ENCODE measurements around the gene PEPD. TPM values are rescaled to one million over a fixed set of nuclear protein-coding genes. Genes with fewer than 3 reads are reported as not detected.

The PEPD gene
- polyA plus RNA-seq, 4 donors: 159 to 1,330 (median 491) TPM

DNA sequence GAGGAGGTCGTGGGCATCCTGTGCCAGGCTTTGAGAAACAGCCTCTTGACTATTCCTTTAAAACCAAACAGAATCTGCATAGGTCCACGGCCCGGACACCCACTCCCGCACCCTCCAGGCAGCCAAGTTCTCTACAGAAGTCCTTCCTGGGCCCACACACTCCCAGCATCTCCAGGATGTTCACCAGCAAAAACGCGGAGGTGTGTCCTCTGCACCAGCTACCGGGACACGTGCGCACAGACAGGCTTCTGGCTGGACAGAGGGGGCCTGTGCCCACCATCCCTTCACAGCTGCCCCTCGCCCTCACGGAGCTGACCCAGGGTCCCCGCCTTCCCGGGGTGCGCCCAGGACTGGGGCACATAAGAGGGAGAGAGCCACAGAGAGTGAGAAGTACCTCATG, 103.8 kb downstream of the PEPD start:
- Histone ChIP-seq H3K27ac (ENCODE audit: low read depth in 1 of 3, low read length in 2 of 3) (no peak overlapping the region), H3K4me1 (ENCODE audit: control insufficient read depth in 3 of 3, insufficient read depth in 2 of 3, low read depth in 1 of 3, low read length in 2 of 3) (peaks cover 0 to 4% (median 0%) of the 10 kb centered on the region in 3 donors), H3K27me3 (ENCODE audit: control insufficient read depth in 3 of 3, insufficient read depth in 3 of 3, low read length in 3 of 3) (no peaks in the 10 kb centered on the region), H3K9me3 (ENCODE audit: control insufficient read depth in 2 of 2, insufficient read depth in 1 of 2, low read depth in 1 of 2, low read length in 1 of 2) (no peaks in the 10 kb centered on the region), H3K4me3 (ENCODE audit: low read depth in 1 of 3, low read length in 3 of 3) (no peak overlapping the region), H3K36me3 (ENCODE audit: control insufficient read depth in 3 of 3, insufficient read depth in 2 of 3, low read depth in 1 of 3, low read length in 3 of 3) (peaks cover 0 to 28% (median 2%) of the 10 kb centered on the region in 3 donors)
- DNase-seq (no peak), FAIRE-seq (no peak)
- WGBS, 3 donors: 89 to 95% (median 93%) methylated on average over 14 of the region's 14 CpGs

DNA sequence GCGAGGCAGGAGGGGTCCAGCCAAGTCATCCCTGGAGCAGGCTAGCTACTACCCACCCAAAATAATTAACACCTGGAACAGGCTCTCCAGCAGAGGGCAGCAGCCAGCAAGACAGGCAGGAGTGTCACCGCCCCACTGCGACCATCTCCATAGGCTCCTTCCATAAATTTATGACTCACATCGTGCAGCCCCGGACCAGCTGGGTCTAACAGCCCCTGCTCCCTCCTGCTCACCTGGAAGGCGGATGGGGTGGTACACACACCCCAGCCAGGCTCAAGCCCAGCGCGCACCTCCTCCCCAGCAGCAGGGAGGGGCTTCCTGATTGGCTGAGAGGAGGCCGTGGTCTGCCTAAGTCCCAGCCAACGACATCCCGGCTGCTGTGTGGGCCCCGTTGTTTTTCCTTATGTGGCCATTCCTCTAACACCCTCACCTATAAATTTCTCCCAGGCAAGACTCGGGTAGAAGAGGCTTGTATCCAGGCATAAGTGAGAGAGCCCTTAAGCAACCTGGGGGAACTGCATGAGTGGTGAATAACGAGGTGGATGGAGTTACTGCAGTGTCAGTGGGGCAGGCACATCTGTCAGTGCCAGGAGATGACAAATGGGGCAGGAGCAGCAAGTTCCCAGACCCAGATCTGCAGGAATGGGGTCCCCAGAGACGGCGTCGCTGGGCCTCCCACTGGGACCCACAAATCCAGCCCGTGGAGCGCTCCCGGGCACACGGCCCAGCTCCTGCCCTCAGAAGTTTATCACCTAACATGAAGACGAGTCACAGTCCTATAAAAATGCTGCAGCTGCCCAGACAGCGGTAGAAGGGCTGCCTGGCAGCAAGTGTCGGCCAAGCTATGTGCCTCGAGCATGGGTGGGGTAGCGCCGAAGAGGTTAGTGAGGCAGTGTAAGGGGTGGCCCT, 105.0 kb downstream of the PEPD start:
- Histone ChIP-seq H3K4me1 (ENCODE audit: control insufficient read depth in 3 of 3, insufficient read depth in 2 of 3, low read depth in 1 of 3, low read length in 2 of 3) (peaks cover 0 to 4% (median 0%) of the 10 kb centered on the region in 3 donors), H3K36me3 (ENCODE audit: control insufficient read depth in 3 of 3, insufficient read depth in 2 of 3, low read depth in 1 of 3, low read length in 3 of 3) (peaks cover 0 to 36% (median 5%) of the 10 kb centered on the region in 3 donors), H3K4me3 (ENCODE audit: low read depth in 1 of 3, low read length in 3 of 3) (no peak overlapping the region), H3K9me3 (ENCODE audit: control insufficient read depth in 2 of 2, insufficient read depth in 1 of 2, low read depth in 1 of 2, low read length in 1 of 2) (no peaks in the 10 kb centered on the region), H3K27me3 (ENCODE audit: control insufficient read depth in 3 of 3, insufficient read depth in 3 of 3, low read length in 3 of 3) (no peaks in the 10 kb centered on the region), H3K27ac (ENCODE audit: low read depth in 1 of 3, low read length in 2 of 3) (no peak overlapping the region)
- DNase-seq (peak; percentile 61 to 82), FAIRE-seq (no peak)
- WGBS, 3 donors: 40 to 48% (median 42%) methylated on average over 27 of the region's 27 CpGs

DNA sequence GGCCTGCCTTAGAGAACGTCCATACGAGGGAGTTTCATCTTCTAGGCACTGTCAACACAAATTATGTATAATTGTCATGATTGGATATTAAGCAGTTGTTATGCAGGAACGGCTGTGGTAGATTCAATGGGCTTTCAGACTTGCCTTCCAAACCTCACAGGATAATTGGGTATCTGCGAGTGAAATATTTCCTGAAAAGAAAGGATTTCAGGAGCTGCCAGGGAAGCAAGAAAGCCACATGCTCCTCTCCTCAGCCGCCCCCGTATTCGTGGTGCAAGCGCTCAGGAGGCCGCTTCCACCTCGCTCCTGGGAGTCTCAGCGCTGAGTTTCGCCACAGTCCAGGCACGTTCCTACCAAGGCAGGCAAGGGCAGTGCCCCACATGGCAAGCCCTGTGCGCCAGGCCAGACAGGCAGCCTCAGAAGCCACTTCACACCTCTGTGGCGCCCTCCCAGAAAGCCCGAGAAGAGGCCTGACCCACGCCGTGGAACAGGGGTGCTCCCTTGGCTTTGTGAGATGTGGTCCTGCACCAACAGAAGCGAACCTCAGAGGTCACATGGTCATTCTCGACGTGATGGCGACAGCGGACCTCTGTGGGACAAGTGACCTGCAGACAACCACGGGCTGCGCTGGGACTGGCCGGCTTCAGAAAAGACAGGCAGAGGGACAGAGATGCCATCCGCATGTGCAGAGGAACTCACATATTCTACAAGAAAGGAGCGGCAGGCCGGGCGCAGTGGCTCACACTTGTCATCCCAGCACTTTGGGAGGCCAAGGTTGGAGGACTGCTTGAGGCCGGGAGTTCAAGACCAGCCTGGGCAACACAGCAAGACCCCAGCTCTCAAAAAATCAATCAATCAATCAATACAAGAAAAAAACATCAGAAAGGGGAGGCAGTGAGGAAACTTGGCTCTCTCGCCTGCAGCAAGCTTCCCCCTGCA, 106.7 kb downstream of the PEPD start:
- no peaks in the 10 kb centered on the region for H3K27me3 ChIP-seq (ENCODE audit: control insufficient read depth in 3 of 3, insufficient read depth in 3 of 3, low read length in 3 of 3)

DNA sequence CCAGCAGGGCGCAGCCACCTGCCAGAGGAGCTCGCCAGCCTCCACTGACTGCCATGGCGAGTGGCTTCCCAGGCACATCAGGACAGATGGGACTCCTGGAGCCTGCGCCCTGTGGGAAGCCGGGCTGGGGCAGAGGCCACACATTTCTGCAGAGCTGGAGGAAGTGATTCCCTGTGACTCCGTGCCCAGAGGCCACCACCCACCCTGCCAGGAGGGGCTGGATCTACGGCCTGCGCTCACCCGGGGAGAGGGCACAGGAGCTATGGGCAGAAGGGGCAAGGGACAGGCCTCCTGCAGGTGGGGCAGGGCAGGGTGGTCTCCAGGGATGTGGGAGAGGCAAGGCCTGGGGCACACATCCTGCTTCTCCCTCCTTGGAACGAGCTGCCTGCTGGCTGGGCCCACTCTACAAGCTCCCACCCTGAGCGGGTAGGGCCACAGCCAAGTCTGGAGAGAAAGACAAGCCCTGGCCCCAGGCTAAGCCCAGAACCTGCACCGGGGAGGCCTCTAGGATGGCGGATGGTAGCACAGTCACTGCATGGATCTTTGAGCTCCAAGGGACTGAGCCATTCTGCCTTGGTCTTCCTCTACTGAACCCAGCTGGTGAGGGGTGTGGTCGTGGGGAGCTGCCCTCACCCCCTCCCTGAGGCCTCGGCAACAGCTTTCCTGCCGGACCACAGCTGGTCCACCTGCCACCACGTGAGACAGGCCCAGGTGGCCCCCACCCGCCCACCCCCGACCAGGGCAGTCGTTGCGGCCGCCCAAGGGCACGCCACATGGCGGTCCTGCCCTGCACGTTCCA, 107.5 kb downstream of the PEPD start:
- H3K9me3 ChIP-seq (ENCODE audit: control insufficient read depth in 2 of 2, insufficient read depth in 1 of 2, low read depth in 1 of 2, low read length in 1 of 2): no peaks in the 10 kb centered on the region
- WGBS, 3 donors: 79 to 87% (median 82%) methylated on average over 24 to 25 of the region's 25 CpGs
- no peak for DNase-seq

More for the DNA sequence above, 106.7 kb downstream of the PEPD start:
- FAIRE-seq (no peak), DNase-seq (no peak)
- H3K9me3 ChIP-seq (ENCODE audit: control insufficient read depth in 2 of 2, insufficient read depth in 1 of 2, low read depth in 1 of 2, low read length in 1 of 2): no peaks in the 10 kb centered on the region
- 91 to 93% (median 93%) methylated on average over 32 of the region's 32 CpGs for WGBS, 3 donors
- no peak overlapping the region for H3K27ac ChIP-seq (ENCODE audit: low read depth in 1 of 3, low read length in 2 of 3)
- peaks cover 0 to 4% (median 0%) of the 10 kb centered on the region in 3 donors for H3K4me1 ChIP-seq (ENCODE audit: control insufficient read depth in 3 of 3, insufficient read depth in 2 of 3, low read depth in 1 of 3, low read length in 2 of 3)
- peaks cover 0 to 47% (median 9%) of the 10 kb centered on the region in 3 donors for H3K36me3 ChIP-seq (ENCODE audit: control insufficient read depth in 3 of 3, insufficient read depth in 2 of 3, low read depth in 1 of 3, low read length in 3 of 3)
- H3K4me3 ChIP-seq (ENCODE audit: low read depth in 1 of 3, low read length in 3 of 3): no peak overlapping the region

DNA sequence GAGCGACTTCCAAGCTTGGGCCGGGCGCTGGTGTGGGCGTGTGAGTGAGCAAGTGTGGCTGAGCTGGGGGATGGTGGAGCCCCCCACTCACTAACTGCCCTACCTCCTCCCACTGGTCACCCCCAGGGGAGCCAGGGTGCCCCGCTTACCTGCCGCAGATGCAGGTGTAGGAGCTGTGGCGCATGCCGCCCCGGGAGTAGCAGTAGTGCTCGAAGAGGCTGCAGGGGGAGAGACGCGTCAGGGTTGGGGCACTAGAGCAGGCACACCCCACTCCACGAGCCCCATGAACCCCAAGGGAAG, 108.2 kb downstream of the PEPD start:
- FAIRE-seq: no peak

More for the DNA sequence above, 107.5 kb downstream of the PEPD start:
- no peak for FAIRE-seq
- H3K4me3 ChIP-seq (ENCODE audit: low read depth in 1 of 3, low read length in 3 of 3): no peak overlapping the region
- H3K4me1 ChIP-seq (ENCODE audit: control insufficient read depth in 3 of 3, insufficient read depth in 2 of 3, low read depth in 1 of 3, low read length in 2 of 3): peaks cover 0 to 4% (median 0%) of the 10 kb centered on the region in 3 donors
- H3K27me3 ChIP-seq (ENCODE audit: control insufficient read depth in 3 of 3, insufficient read depth in 3 of 3, low read length in 3 of 3): no peaks in the 10 kb centered on the region
- peaks cover 0 to 48% (median 9%) of the 10 kb centered on the region in 3 donors for H3K36me3 ChIP-seq (ENCODE audit: control insufficient read depth in 3 of 3, insufficient read depth in 2 of 3, low read depth in 1 of 3, low read length in 3 of 3)
- no peak overlapping the region for H3K27ac ChIP-seq (ENCODE audit: low read depth in 1 of 3, low read length in 2 of 3)

DNA sequence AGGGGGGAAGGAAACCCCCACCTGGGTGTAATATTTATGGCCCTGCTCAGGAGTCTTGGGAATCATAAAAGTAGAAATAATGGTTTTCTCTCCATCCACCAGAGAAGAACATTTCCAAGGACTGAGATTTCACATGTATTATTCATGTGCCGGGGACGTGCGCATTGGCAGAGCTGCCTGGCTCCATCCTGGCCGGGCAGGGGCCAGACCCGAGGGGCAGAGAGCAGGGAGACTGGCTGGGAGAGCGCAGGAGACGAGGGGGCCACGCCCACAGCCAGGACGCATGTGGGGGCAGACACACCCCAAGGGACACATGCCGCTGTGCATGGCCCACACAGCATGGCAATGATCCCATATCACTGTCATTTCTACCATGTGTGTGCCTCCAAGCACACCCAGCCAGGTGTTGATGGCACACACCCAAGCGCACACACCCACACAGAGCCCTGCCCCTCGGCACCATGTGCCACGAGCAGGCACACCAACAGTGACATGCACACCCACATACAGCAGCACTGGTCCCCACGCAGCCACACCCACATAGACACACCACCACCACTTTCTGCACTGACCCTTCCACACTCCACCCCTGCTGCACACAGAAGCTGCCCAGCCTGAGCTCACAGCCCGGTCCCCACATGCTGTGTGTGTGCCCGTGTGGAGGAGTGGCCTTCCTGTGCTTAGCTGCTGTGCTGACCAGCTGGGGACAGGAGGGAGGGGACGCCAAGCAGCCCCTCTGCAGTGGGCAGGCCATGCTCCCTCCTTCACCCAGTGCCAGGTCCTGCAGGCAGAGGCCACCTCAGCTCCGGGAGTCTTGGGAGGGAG, 108.8 kb downstream of the PEPD start:
- H3K27me3 ChIP-seq (ENCODE audit: control insufficient read depth in 3 of 3, insufficient read depth in 3 of 3, low read length in 3 of 3): no peaks in the 10 kb centered on the region
- WGBS, 3 donors: 41 to 67% (median 45%) methylated on average over 17 to 18 of the region's 18 CpGs
- no peak overlapping the region for H3K4me3 ChIP-seq (ENCODE audit: low read depth in 1 of 3, low read length in 3 of 3)
- H3K9me3 ChIP-seq (ENCODE audit: control insufficient read depth in 2 of 2, insufficient read depth in 1 of 2, low read depth in 1 of 2, low read length in 1 of 2): no peaks in the 10 kb centered on the region
- DNase-seq: peak in 1 of 2 donors; percentile 38
- peaks cover 0 to 53% (median 9%) of the 10 kb centered on the region in 3 donors for H3K36me3 ChIP-seq (ENCODE audit: control insufficient read depth in 3 of 3, insufficient read depth in 2 of 3, low read depth in 1 of 3, low read length in 3 of 3)
- peaks cover 0 to 4% (median 0%) of the 10 kb centered on the region in 3 donors for H3K4me1 ChIP-seq (ENCODE audit: control insufficient read depth in 3 of 3, insufficient read depth in 2 of 3, low read depth in 1 of 3, low read length in 2 of 3)
- no peak overlapping the region for H3K27ac ChIP-seq (ENCODE audit: low read depth in 1 of 3, low read length in 2 of 3)
- no peak for FAIRE-seq

More for the DNA sequence above, 108.2 kb downstream of the PEPD start:
- no peaks in the 10 kb centered on the region for H3K27me3 ChIP-seq (ENCODE audit: control insufficient read depth in 3 of 3, insufficient read depth in 3 of 3, low read length in 3 of 3)
- H3K4me1 ChIP-seq (ENCODE audit: control insufficient read depth in 3 of 3, insufficient read depth in 2 of 3, low read depth in 1 of 3, low read length in 2 of 3): peaks cover 0 to 4% (median 0%) of the 10 kb centered on the region in 3 donors
- H3K36me3 ChIP-seq (ENCODE audit: control insufficient read depth in 3 of 3, insufficient read depth in 2 of 3, low read depth in 1 of 3, low read length in 3 of 3): peaks cover 0 to 49% (median 9%) of the 10 kb centered on the region in 3 donors
- DNase-seq: no peak
- H3K4me3 ChIP-seq (ENCODE audit: low read depth in 1 of 3, low read length in 3 of 3): no peak overlapping the region
- 86 to 94% (median 90%) methylated on average over 13 of the region's 13 CpGs for WGBS, 3 donors
- no peak overlapping the region for H3K27ac ChIP-seq (ENCODE audit: low read depth in 1 of 3, low read length in 2 of 3)
- H3K9me3 ChIP-seq (ENCODE audit: control insufficient read depth in 2 of 2, insufficient read depth in 1 of 2, low read depth in 1 of 2, low read length in 1 of 2): no peaks in the 10 kb centered on the region

DNA sequence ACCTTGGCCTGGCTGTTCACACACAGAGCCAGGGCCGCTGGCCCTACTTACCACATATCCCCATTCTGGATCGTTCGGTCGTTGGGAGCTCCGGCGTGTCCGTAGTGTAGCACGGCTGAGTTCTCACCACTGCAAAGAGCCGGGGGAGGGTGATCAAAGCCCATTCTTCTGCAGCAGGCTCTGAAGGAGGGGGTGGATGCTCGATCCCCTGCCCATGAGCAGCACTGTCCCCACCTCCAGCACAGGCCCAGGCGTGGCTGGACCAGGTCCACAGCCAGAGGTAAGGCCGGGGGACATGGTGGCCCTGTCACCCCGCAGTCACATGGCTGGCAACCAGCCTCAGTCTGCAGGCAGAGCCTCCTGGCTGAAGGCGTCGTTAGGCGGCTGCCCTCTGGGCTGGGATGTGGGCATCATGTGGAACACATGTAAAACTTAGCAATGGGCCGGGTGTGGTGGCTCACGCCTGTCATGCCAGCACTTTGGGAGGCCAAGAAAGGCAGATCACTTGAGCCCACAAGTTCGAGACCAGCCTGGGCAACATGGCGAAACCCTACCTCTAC, 109.9 kb downstream of the PEPD start:
- no peak for DNase-seq
- H3K36me3 ChIP-seq (ENCODE audit: control insufficient read depth in 3 of 3, insufficient read depth in 2 of 3, low read depth in 1 of 3, low read length in 3 of 3): peaks cover 0 to 59% (median 9%) of the 10 kb centered on the region in 3 donors
- H3K4me3 ChIP-seq (ENCODE audit: low read depth in 1 of 3, low read length in 3 of 3): no peak overlapping the region
- no peaks in the 10 kb centered on the region for H3K9me3 ChIP-seq (ENCODE audit: control insufficient read depth in 2 of 2, insufficient read depth in 1 of 2, low read depth in 1 of 2, low read length in 1 of 2)
- WGBS, 3 donors: 92 to 93% (median 93%) methylated on average over 20 of the region's 20 CpGs
- FAIRE-seq: no peak
- no peak overlapping the region for H3K27ac ChIP-seq (ENCODE audit: low read depth in 1 of 3, low read length in 2 of 3)
- peaks cover 0 to 7% (median 0%) of the 10 kb centered on the region in 3 donors for H3K4me1 ChIP-seq (ENCODE audit: control insufficient read depth in 3 of 3, insufficient read depth in 2 of 3, low read depth in 1 of 3, low read length in 2 of 3)
- no peaks in the 10 kb centered on the region for H3K27me3 ChIP-seq (ENCODE audit: control insufficient read depth in 3 of 3, insufficient read depth in 3 of 3, low read length in 3 of 3)
